DOHH2 (cell line): Measurements from ENCODE around the gene MAN2C1.

Experiments used
- H3F3A ChIP-seq: fragments of 200-600 bp; sonication (generic), shearing (Covaris generic); 2 replicates; pipeline ENCODE4 v1.6.0; 2016; ENCODE audit warnings: antibody characterized with exemption, mild to moderate bottlenecking; ENCODE audit not compliant: control insufficient read depth, insufficient read depth
- H3K27ac ChIP-seq: fragments of 200-600 bp; sonication (generic); 2 replicates; pipeline ENCODE4 v1.5.1; 2014; ENCODE audit warnings: low read depth, mild to moderate bottlenecking, low read length, moderate library complexity
- H3K27me3 ChIP-seq: fragments of 200-600 bp; sonication (generic); 2 replicates; pipeline ENCODE4 v1.6.1; 2014; ENCODE audit warnings: mild to moderate bottlenecking, low read length, mixed read lengths; ENCODE audit not compliant: control insufficient read depth
- H3K36me3 ChIP-seq: fragments of 200-600 bp; sonication (generic); 2 replicates; pipeline ENCODE4 v1.6.1; 2014; ENCODE audit warnings: mild to moderate bottlenecking, low read length, moderate library complexity, mixed read lengths; ENCODE audit not compliant: control insufficient read depth
- H3K4me1 ChIP-seq: fragments of 200-600 bp; sonication (generic); 2 replicates; pipeline ENCODE4 v1.6.1; 2014; ENCODE audit warnings: mild to moderate bottlenecking, low read length, mixed read lengths; ENCODE audit not compliant: control insufficient read depth
- H3K4me2 ChIP-seq: fragments of 200-600 bp; sonication (generic); 2 replicates; pipeline ENCODE4 v1.6.0; 2014; ENCODE audit warnings: mild to moderate bottlenecking, low read length, moderate library complexity
- H3K4me3 ChIP-seq: fragments of 200-600 bp; sonication (generic); 2 replicates; pipeline ENCODE4 v1.5.1; 2014; ENCODE audit warnings: mild to moderate bottlenecking, low read length, mixed read lengths
- H3K79me2 ChIP-seq: fragments of 200-600 bp; sonication (generic); 2 replicates; pipeline ENCODE4 v1.6.1; 2014; ENCODE audit warnings: mild to moderate bottlenecking, low read length, mixed read lengths; ENCODE audit not compliant: control insufficient read depth
- H3K9me2 ChIP-seq: fragments of 200-600 bp; sonication (generic); replicated peaks from 2 replicates; pipeline ENCODE4 v1.6.1; 2014; ENCODE audit warnings: mild to moderate bottlenecking, low read length, mixed read lengths; ENCODE audit not compliant: control insufficient read depth
- H3K9me3 ChIP-seq: fragments of 200-600 bp; sonication (generic); 2 replicates; pipeline ENCODE4 v1.6.1; 2014; ENCODE audit warnings: antibody characterized with exemption, low read length, mixed read lengths; ENCODE audit not compliant: control insufficient read depth, insufficient read depth
- H4K20me1 ChIP-seq: fragments of 200-600 bp; sonication (generic); 2 replicates; pipeline ENCODE4 v1.6.0; 2014; ENCODE audit warnings: low read depth, mild to moderate bottlenecking, antibody characterized with exemption, low read length, moderate library complexity; ENCODE audit not compliant: control insufficient read depth, insufficient read depth
- EZH2phosphoT487 ChIP-seq: fragments of 200-600 bp; sonication (generic); IDR thresholded peaks from 2 replicates; pipeline ENCODE4 v1.6.1; 2017; ENCODE audit warnings: borderline replicate concordance, mild to moderate bottlenecking, antibody characterized with exemption, low read length, moderate library complexity, mixed read lengths
- TF ChIP-seq, protein P1 (sequence below): fragments of 200-600 bp; sonication (generic); IDR thresholded peaks from one replicate; pipeline ENCODE4 v1.5.1; 2014; ENCODE audit warnings: antibody characterized with exemption, mild to moderate bottlenecking, low read depth, low read length; ENCODE audit not compliant: poor library complexity, severe bottlenecking

MAN2C1 gene

GRCh38 chr15:75407083-75407482 lies 38.7 kb upstream of the MAN2C1 start:
- H3K27ac ChIP-seq = no peak overlapping the region
- no peaks in the 10 kb centered on the region for H3F3A ChIP-seq
- H3K9me2 ChIP-seq = no peaks in the 10 kb centered on the region
- H3K4me2 ChIP-seq = no peak overlapping the region
- H4K20me1 ChIP-seq = no peaks in the 10 kb centered on the region
- peaks cover 5% of the 10 kb centered on the region; the same call in 1 of the 2 replicates for H3K79me2 ChIP-seq
- no peak overlapping the region for H3K4me3 ChIP-seq
- H3K36me3 ChIP-seq = peaks cover 96% of the 10 kb centered on the region
- no peaks in the 10 kb centered on the region for H3K9me3 ChIP-seq
- TF ChIP-seq, protein P1, sequence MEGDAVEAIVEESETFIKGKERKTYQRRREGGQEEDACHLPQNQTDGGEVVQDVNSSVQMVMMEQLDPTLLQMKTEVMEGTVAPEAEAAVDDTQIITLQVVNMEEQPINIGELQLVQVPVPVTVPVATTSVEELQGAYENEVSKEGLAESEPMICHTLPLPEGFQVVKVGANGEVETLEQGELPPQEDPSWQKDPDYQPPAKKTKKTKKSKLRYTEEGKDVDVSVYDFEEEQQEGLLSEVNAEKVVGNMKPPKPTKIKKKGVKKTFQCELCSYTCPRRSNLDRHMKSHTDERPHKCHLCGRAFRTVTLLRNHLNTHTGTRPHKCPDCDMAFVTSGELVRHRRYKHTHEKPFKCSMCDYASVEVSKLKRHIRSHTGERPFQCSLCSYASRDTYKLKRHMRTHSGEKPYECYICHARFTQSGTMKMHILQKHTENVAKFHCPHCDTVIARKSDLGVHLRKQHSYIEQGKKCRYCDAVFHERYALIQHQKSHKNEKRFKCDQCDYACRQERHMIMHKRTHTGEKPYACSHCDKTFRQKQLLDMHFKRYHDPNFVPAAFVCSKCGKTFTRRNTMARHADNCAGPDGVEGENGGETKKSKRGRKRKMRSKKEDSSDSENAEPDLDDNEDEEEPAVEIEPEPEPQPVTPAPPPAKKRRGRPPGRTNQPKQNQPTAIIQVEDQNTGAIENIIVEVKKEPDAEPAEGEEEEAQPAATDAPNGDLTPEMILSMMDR = no peak
- TF ChIP-seq EZH2phosphoT487 = no peak
- no peaks in the 10 kb centered on the region for H3K27me3 ChIP-seq
- no peaks in the 10 kb centered on the region for H3K4me1 ChIP-seq

DNA sequence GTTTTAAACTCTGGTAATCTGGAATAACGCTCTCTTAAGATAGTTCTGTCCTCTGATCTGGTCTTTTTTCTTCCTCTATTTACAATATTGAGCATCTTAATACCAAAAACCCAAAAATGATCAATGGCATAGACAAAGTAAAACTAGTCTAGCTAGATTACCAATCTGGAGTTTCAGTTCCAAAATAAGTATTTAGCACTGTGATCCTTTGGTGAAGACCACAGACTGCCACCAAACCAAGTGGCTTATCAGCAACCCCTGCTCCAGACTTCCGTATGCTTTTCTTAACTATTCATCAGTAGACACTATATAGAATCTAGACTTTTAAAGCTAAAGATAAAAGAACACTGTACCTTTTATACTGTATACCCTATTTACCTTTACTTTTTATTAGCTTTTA lies 35.5 kb upstream of the MAN2C1 start:
- Histone ChIP-seq H3K36me3 (peaks cover 89% of the 10 kb centered on the region), H4K20me1 (no peaks in the 10 kb centered on the region), H3K4me3 (no peak overlapping the region)

GRCh38 chr15:75397494-75397893 lies 29.1 kb upstream of the MAN2C1 start:
- Histone ChIP-seq H3K9me3 (no peaks in the 10 kb centered on the region), H3K27me3 (no peaks in the 10 kb centered on the region), H3K36me3 (peaks cover 90% of the 10 kb centered on the region), H3K4me2 (no peak overlapping the region), H3K9me2 (no peaks in the 10 kb centered on the region), H3K4me1 (no peaks in the 10 kb centered on the region), H3K27ac (no peak overlapping the region), H3K4me3 (no peak overlapping the region), H3K79me2 (no peaks in the 10 kb centered on the region), H4K20me1 (no peaks in the 10 kb centered on the region), H3F3A (no peaks in the 10 kb centered on the region)
- no peak for TF ChIP-seq EZH2phosphoT487
- TF ChIP-seq, protein P1 = no peak

More for the DNA sequence above, 35.5 kb upstream of the MAN2C1 start:
- no peaks in the 10 kb centered on the region for H3K9me3 ChIP-seq
- peaks cover 5% of the 10 kb centered on the region; the same call in 1 of the 2 replicates for H3K79me2 ChIP-seq
- no peak overlapping the region for H3K4me2 ChIP-seq
- no peaks in the 10 kb centered on the region for H3F3A ChIP-seq
- no peaks in the 10 kb centered on the region for H3K9me2 ChIP-seq
- TF ChIP-seq, protein P1 = no peak
- no peak for TF ChIP-seq EZH2phosphoT487
- H3K27me3 ChIP-seq = no peaks in the 10 kb centered on the region
- H3K27ac ChIP-seq = no peak overlapping the region
- no peaks in the 10 kb centered on the region for H3K4me1 ChIP-seq
